NCI-H1105 (cell line): ENCODE data around the gene HERC4.
A peak's percentile ranks its signal among the peaks of the same experiment; 100 is the strongest.

Source experiments
- DNase-seq: peaks from one replicate; lab custom pipeline; 2025; lab: John Stamatoyannopoulos, UW

Gene HERC4, protein sequence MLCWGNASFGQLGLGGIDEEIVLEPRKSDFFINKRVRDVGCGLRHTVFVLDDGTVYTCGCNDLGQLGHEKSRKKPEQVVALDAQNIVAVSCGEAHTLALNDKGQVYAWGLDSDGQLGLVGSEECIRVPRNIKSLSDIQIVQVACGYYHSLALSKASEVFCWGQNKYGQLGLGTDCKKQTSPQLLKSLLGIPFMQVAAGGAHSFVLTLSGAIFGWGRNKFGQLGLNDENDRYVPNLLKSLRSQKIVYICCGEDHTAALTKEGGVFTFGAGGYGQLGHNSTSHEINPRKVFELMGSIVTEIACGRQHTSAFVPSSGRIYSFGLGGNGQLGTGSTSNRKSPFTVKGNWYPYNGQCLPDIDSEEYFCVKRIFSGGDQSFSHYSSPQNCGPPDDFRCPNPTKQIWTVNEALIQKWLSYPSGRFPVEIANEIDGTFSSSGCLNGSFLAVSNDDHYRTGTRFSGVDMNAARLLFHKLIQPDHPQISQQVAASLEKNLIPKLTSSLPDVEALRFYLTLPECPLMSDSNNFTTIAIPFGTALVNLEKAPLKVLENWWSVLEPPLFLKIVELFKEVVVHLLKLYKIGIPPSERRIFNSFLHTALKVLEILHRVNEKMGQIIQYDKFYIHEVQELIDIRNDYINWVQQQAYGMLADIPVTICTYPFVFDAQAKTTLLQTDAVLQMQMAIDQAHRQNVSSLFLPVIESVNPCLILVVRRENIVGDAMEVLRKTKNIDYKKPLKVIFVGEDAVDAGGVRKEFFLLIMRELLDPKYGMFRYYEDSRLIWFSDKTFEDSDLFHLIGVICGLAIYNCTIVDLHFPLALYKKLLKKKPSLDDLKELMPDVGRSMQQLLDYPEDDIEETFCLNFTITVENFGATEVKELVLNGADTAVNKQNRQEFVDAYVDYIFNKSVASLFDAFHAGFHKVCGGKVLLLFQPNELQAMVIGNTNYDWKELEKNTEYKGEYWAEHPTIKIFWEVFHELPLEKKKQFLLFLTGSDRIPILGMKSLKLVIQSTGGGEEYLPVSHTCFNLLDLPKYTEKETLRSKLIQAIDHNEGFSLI

DNA sequence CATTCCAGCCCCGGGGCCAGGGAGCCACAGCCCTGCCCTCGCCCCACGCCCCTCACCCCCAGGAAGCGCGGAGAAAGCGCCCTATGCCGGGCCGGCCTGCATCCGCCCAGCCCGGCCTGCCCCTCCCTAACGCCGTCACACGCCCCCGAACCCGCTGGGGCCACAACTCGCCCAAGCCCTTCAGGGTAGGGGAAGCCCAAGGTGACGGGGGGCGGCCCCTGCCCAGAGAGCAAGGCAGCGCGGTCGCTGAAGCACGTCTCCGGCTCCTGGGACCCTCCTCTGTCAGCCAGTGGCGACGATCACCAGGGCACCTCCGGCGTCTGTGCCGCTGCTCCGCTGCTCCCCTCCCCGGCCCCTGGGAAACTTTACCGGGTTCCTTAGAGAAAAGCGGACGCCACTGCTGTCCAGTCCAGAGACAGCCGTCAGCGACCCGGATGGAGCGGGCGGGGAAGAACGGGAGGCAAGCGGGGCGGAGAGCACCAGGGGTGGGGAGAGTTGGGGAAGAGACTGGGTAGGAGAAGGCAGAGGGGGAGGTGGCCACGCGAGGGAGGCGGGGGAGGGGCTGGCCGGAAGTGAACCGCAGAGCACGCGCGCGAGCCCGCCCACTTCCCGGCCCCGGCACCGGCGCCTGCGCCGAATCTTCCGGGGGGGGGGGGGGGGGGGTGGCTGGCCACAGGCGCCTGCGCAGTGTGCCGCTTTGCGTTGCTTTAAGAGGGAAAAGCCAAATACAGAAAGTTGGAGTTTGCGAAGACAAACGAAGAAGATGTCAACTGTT is at the start of gene HERC4:
TSS of gene HERC4 (minus strand) at position 509 of the 775 bp plus-strand sequence. CDS start 2,175 bp downstream, outside the sequence.
- DNase-seq = peak; percentile 72

DNA sequence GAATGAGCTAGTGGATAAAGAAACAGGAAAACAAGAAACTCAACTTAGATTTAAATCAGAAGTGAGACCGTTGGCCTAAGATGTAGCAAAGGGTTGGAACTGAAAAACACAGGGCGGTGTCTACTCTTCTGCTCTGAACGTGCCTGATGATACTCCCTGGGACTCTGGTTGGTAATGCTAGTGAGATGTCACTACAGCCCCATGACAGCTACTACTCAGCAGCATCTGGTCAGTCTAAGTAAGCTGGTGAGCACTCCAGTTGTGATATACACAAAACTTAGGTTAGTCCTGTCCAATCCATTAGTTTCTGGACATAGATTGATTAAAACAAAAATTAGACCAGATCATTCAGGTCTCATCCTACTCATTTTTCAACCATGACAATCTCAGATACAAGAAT is 49.6 kb upstream of the HERC4 start:
- no peak for DNase-seq

DNA sequence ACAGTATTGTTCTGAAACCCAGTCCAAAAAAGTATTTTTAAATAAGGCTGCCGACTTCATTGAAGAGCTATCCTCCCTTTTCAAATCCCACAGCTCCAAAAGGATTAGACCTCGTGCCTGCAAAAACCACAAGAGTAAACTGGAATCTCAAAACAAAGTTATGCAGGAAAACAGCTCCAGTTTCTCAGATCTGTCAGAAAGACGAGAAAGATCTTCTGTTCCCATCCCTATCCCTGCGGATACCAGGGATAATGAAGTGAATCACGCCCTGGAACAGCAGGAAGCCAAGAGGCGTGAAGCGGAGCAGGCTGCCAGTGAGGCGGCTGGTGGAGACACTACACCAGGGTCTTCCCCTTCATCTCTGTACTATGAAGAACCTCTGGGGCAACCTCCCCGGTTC is 46.8 kb upstream of the HERC4 start:
- DNase-seq = no peak

DNA sequence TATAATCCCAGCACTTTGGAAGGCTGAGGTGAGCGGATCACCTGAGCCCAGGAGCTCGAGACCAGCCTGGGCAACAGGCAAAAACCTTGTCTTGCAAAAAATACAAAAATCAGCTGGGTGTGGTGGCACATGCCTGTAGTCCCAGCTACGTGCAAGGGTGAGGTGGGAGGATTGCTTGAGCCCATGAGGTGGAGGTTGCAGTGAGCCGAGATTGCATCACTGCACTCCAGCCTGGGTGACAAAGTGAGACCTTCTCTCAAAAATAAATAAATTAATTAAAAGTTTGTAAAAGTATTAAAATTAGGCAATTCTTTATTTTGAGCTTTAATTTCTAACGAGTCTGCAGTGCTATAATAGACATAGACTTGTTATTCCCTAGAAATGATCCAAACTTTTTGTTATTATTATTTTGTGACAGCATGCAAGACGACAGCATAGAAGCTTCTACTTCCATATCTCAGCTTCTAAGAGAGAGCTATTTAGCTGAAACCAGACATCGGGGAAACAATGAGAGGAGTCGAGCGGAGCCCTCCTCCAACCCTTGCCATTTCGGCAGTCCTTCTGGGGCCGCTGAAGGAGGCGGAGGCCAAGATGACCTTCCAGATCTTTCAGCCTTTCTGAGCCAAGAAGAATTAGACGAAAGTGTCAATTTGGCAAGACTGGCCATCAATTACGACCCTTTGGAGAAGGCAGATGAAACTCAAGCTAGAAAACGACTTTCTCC is 46.1 kb upstream of the HERC4 start:
- DNase-seq = no peak

DNA sequence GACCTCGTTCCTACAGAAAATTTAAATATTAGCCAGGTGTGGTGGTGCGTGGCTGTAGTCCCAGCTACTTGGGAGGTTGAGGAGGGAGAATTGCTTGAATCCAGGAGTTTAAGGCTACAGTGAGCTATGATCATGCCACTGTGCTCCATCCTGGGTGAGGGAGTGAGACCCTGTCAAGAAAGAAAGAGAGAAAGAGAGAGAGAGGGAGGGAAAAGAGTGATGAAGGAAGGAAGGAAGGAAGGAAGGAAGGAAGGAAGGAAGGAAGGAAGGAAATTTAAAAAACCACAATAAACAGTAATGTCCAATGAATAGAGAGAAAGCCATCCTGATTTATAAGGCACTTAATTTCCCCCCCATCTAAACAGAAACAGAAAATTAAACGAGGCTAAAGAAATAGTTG is 43.6 kb upstream of the HERC4 start:
- DNase-seq = no peak

DNA sequence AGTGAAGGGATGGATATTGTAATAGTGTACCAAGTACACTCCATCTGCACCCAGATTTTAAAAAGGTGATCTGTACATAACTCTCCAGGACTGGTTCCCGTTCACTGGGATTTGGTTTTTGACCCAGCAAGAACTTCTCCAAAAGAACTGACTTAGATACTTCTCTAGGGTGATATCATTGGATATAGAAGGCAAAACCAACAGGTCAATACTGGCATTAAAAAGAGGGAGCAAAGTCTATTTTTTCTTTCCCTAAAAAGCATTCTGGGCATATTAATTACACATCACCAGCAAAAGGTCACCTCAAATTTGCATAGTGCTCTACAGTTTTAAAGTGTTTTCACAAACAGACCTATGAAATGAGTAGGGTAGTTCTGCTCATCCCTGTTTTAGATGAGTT is 37.8 kb upstream of the HERC4 start:
- no peak for DNase-seq

DNA sequence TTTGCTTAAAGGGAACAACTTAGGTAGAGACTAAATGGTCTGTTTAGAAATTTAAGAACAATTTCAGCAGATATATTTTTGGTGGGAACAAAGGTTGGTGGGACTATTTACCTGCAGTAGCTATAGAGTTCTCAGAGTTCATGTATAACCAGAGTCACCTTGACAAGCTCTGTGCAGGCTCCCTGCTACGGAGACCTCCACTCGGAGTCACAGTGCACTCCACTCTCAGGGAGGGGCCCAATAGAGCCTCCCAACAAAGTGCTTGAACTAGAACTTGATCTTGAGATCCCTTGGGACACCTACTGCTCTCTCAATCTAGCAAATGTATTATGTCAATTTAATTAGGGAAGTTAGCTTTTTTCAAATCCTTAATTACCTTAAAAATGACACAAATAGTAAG is 36.5 kb upstream of the HERC4 start:
- DNase-seq = no peak

DNA sequence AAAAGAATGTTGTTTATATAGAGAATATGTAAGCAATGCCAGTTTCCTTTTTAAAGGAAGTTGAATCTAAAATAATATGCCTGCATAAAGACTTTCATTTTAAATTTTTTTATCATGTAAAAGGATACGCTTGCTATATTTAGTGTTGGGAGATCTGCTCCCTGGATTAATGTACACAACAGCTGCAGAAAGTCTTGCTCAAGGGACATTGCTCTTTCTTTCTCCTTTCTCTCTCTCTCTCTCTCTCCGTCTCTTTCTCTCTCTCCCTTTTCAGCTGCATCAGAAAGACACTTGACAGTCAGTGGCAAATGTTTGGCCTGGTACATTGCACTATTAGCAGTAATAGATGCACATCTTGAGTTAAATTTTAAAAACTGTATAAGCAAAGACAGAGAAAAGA is 34.9 kb upstream of the HERC4 start:
- DNase-seq = no peak

DNA sequence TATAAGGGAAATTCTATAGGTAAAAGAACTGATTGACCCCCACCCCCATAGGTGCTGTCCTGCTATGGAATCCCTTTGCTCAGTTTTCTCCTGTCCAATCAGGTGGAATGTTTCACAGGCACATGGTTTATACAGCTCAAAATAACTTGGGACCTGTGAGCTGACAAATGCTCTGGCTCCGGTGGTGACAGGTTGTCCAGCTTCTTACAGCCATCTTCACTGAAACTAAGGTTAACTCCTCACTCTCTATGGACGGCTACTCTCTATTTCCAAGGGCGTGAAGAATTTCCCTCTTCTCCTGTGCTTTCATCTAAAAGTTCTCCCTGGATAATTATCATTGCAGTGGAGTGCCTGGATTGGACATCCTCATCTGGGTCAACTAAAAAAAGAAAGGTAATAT is 34.2 kb upstream of the HERC4 start, which contains the start of gene MYPN:
TSS of gene MYPN (plus strand) at position 158 of the 400 bp plus-strand sequence. CDS start 11,951 bp downstream, outside the sequence.
- no peak for DNase-seq

DNA sequence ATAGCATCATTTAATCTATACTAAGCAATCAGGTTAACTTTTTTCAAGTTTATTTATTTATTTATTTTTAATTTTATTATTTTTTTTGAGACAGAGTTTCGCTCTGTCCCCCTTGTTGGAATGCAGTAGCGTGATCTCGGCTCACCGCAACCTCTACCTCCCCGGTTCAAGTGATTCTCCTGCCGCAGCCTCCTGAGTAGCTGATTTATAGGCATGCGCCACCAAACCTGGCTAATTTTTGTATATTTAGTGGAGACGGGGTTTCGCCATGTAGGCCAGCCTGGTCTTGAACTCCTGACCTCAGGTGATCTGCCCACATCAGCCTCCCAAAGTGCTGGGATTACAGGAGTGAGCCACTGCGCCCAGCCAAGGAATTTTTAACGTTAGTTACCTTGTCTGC is 33.6 kb upstream of the HERC4 start:
- no peak for DNase-seq

DNA sequence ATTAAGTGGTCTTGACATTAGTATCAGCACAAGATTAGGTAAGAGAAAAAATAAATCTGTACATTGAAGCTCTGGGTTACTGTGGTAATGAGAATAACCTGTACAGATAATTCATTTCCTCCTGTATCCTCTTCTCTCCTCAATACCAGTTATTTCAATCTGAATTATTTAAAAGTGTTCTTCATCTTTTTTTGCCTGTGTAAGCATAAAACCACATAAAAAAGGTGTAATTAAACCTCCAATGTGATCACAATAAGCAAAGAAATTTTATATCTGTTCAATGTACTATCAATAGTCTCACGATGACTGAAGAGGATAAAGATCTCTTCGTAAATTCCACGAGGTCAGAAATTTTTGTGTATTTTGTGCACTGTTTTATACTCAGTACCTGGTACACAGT is 33.0 kb upstream of the HERC4 start:
- DNase-seq = no peak

DNA sequence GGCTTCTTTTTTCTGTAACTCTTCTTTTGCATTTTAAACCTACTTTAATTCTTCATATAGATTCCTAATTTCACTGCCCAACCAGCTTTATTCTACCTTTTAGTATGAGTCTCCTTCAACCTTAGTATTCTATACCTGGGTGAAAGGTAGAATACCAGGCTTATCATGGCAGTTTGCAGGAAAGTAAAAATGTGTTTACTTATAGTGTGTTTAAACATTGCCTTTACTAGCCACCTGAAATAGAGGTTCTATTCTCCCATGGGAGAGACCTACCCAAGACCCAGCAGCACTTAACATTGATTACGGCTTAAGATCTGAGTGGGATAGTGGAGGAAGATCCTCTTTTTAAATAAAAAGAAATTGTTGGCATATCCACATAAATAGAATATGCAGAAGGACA is 32.6 kb upstream of the HERC4 start:
- DNase-seq = no peak

DNA sequence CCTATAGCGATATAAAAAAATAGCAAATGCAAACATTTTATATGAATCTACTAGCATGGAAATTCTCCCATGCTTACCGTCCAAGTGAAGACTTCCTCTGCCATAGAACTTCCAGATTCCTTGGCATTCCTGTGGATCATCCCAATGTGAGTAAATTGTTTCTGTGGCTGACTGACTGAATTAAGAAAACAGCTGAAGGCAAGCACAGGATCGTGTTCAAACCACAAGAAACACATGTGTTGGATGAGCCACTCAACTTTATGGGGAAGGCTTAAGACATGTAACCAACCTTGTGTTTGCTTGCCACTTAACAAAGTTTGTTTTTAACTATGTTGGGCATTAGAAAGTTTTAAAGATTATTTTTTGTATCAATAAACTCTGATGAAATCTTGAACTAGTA is 31.6 kb upstream of the HERC4 start:
- no peak for DNase-seq

DNA sequence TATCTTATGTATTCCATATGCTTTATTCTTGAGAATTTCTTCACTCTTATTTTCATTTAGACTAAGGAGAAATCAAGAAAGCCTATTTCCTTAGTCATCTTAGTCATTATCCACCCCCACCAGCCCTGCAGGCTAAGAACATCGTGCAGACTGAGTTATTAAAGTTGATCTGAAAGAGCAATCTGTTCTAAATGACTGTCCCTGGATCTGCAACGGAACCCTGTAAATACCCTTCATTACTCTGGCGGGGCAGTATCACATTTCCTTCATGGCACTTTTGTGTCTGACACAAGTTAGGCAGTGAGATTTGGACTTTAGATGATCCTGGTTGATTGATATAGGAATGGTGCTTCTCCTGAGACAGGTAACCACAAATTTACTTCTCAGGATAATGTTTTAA is 30.7 kb upstream of the HERC4 start:
- DNase-seq = no peak

DNA sequence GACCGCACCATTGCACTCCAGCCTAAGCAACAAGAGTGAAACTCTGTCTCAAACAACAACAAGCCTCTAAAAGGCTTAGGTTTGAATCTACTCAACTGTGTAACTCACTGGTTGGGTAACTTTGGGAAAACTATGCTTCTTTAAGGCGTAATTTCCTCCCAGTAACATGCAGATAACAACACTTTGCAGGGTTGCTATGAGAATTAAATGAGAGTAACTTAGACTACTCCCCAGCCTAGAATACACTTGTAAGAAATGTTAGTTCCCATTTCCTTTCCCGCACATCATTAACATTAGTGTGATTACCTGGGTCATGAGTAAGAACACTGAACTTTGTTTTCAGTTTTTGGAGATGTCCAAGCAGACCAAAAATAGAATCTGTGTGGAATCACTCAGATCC is 28.8 kb upstream of the HERC4 start:
- DNase-seq = no peak

DNA sequence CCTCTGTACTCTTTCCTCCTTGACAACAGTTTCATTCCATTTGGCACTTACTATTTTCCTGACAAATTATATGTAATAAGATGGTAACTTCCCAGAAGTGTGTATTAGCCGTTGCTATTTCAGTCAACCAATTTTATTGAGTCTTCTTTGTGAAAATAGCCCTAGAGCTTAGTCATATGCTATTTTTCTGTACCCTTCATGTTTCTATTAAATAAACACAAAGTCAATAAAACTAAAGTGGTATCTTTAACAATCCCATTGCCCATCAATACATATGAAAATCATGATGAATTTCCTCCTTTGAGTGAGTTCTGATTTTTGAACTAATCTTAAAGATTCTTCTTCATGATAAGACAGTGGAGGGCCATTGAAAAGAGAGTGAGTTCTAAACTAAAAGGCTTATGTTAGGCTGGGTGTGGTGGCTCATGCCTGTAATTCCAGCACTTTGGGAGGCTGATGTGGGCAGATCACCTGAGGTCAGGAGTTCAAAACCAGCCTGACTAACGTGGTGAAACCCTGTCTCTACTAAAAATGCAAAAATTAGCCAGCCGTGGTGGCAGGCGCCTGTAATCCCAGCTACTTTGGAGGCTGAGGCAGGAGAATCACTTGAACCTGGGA is 28.3 kb upstream of the HERC4 start:
- no peak for DNase-seq

DNA sequence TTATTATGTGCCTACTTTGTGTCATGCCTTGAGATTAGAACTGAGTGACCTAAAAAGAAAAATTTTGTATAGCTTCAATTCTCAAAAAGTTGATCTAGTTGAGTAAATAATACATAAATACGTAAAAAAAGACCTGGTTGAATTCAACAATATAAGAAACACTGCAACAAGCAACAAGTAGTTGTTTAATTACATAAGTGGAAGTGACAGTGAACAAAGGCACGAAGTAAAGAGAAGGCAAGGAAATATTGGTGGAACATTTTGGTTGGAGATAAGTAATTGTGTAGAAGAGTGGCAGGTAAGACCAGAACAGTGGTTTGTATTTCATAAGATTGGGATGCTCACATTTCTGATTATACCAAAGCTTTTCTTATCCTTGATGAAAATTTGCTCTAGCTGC is 26.0 kb upstream of the HERC4 start:
- no peak for DNase-seq

DNA sequence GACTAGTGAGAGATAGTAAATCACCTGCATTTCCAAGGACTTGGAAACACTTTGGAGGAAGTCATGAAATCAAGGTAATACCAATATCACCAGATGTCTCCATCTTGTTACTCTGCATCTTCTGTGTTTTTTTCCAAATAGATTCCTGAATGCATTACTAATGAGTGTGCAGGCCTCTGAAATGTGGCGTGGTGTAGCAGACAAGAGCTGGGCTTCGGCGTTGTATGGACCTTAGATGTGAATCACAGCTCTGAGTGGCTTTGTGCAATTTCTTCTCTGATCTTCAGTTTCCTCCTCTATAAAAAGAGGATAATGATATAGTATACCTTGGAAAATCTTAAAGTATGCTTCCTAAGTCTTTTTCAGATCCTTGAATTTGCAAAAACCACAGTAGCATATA is 24.7 kb upstream of the HERC4 start:
- DNase-seq = no peak

DNA sequence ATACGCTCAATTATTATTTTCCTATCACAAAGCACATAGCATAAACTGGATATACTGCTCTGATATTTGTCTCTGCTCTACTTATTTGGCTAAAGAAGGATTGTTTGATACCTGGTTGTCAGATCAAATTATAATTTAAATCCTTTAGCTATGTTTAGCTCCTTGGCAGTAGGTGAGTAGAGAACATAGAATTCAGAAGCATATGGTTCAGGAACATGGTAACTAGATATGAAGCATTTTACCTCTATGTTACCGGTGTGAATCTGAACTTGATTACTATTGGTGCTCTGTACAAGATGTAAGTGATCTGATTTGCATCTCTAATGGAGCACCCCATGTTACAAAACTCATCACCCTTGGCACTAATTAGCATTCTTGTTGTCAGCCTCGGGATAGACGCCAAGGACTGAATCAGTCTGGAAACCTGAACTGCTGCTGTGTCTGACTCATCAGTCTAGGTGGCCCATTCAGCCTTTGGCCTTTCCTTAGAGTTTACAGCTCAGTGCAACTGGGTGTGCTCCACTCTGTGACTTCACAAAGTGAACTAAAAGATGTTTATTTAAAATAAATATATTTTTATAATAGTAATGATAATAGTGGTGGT is 21.9 kb upstream of the HERC4 start:
- DNase-seq = no peak

DNA sequence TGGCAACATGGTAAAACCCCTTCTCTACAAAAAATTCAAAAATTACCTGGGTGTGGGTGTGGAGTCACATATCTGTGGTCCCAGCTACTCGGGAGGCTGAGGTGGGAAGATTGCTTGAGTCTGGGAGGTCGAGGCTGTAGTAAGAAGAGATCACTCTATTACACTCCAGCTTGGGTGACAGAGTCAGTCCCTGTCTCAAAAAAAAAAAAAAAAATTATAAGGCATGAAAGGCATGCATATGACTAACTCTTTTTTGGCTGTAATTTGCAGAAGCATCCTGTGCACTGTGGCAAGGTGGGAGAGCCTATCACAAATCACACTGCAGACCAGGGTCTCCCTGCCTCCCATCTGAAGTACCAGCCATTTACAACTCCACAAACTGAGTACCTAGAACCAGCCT is 20.1 kb upstream of the HERC4 start:
- DNase-seq = no peak
